ENCODE data around the gene HDAC8.

- TF ChIP-seq POLR2A (IDR thresholded peaks at IDR 0.05) (no peak), CTCF (IDR thresholded peaks at IDR 0.05) (no peak)
Observed at GRCh38 chrX:72376124-72376523, 196.5 kb downstream of the HDAC8 start.

Measured in ovary (tissue), 3 donors.